ENCODE measurements around the gene SLC26A4.
A peak's percentile ranks its signal among the peaks of the same experiment; 100 is the strongest.

Gene SLC26A4

GRCh38 chr7:107661081-107661864 is 645 bp downstream of the SLC26A4 start:
- DNase-seq (ENCODE audit: low read depth), result peak; percentile 2

- no peak for DNase-seq (ENCODE audit: low read depth)
Observed at GRCh38 chr7:107661865-107662379, 1.3 kb downstream of the SLC26A4 start.

- no peak for DNase-seq (ENCODE audit: low read depth)
Observed at GRCh38 chr7:107663196-107663595, 2.6 kb downstream of the SLC26A4 start.

- DNase-seq (ENCODE audit: low read depth), result no peak
Observed at GRCh38 chr7:107666790-107667189, 6.2 kb downstream of the SLC26A4 start.

GRCh38 chr7:107667341-107667740 is 6.7 kb downstream of the SLC26A4 start:
- no peak for DNase-seq (ENCODE audit: low read depth)

- DNase-seq (ENCODE audit: low read depth), result no peak
Observed at GRCh38 chr7:107668296-107668695, 7.7 kb downstream of the SLC26A4 start.

GRCh38 chr7:107672183-107672582 is 11.6 kb downstream of the SLC26A4 start:
- no peak for DNase-seq (ENCODE audit: low read depth)

GRCh38 chr7:107676249-107676648 is 15.6 kb downstream of the SLC26A4 start:
- no peak for DNase-seq (ENCODE audit: low read depth)

- no peak for DNase-seq (ENCODE audit: low read depth)
Observed at GRCh38 chr7:107678110-107678753, 17.6 kb downstream of the SLC26A4 start.

GRCh38 chr7:107680478-107680877 is 19.9 kb downstream of the SLC26A4 start:
- no peak for DNase-seq (ENCODE audit: low read depth)

GRCh38 chr7:107682886-107683285 is 22.3 kb downstream of the SLC26A4 start:
- no peak for DNase-seq (ENCODE audit: low read depth)

GRCh38 chr7:107684287-107684686 is 23.7 kb downstream of the SLC26A4 start:
- DNase-seq (ENCODE audit: low read depth), result no peak

GRCh38 chr7:107684947-107685463 is 24.4 kb downstream of the SLC26A4 start:
- no peak for DNase-seq (ENCODE audit: low read depth)

GRCh38 chr7:107686816-107687387 is 26.3 kb downstream of the SLC26A4 start:
- DNase-seq (ENCODE audit: low read depth), result no peak

- DNase-seq (ENCODE audit: low read depth), result no peak
Observed at GRCh38 chr7:107687656-107688055, 27.0 kb downstream of the SLC26A4 start.

- no peak for DNase-seq (ENCODE audit: low read depth)
Observed at GRCh38 chr7:107689553-107689952, 28.9 kb downstream of the SLC26A4 start.

GRCh38 chr7:107690084-107690483 is 29.5 kb downstream of the SLC26A4 start:
- no peak for DNase-seq (ENCODE audit: low read depth)

- no peak for DNase-seq (ENCODE audit: low read depth)
Observed at GRCh38 chr7:107690611-107691010, 30.0 kb downstream of the SLC26A4 start.

GRCh38 chr7:107691716-107692115 is 31.1 kb downstream of the SLC26A4 start:
- DNase-seq (ENCODE audit: low read depth), result no peak

- no peak for DNase-seq (ENCODE audit: low read depth)
Observed at GRCh38 chr7:107692501-107692900, 31.9 kb downstream of the SLC26A4 start.

- no peak for DNase-seq (ENCODE audit: low read depth)
Observed at GRCh38 chr7:107693396-107693795, 32.8 kb downstream of the SLC26A4 start.

GRCh38 chr7:107694386-107694785 is 33.8 kb downstream of the SLC26A4 start:
- DNase-seq (ENCODE audit: low read depth), result no peak

Data from activated T-cell treated with anti-CD3 and anti-CD28 coated beads for 1 hour (primary cell).